GM18519 (cell line): Measurements from ENCODE around the gene FAIM2.

Experiments used
- ATAC-seq: cut with Tn5 transposase; IDR thresholded peaks from one replicate; pipeline ENCODE4 v1.9.1; 2021; ENCODE audit warnings: mild to moderate bottlenecking, moderate library complexity; ENCODE audit not compliant: unreplicated experiment, low FRiP score

Gene FAIM2

GRCh38 chr12:49941556-49942511 lies 38.1 kb upstream of the FAIM2 start:
- ATAC-seq: no peak

- ATAC-seq: no peak
Measured at GRCh38 chr12:49939707-49940106, 36.0 kb upstream of the FAIM2 start.

GRCh38 chr12:49939307-49939706 lies 35.6 kb upstream of the FAIM2 start:
- ATAC-seq: no peak

DNA sequence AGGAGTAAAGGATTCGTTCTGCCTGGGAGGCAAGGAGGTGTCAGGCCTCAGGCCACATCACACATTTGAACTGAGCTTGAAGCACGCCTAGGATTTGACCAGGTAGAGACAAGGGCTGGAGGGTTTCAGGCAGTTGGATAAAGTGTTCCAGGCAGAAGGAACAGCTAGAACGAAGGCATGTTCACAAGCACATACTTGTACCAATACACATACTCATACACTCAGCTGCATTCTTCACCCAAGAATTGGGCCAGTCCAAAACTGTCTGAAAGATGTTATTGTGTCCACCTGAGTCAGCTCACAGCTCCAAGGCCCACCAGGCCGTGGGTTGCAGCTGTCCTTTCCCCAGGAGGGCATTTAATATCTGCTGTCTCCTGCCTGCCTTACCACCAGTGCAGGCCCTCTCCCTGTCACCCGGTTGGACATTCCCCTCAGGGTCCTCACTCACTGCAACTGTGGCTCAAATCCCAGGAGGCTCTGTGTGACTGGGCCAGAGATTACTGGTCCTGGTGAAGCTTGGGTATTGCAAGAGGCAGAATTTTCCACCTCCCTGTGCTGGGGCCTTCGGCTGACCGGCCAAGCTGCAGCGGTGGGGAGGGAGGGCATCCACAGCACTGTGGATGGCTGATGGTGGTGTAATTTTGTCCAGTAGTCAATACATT lies 34.1 kb upstream of the FAIM2 start:
- no peak for ATAC-seq

GRCh38 chr12:49936925-49937324 lies 33.2 kb upstream of the FAIM2 start:
- no peak for ATAC-seq

GRCh38 chr12:49934505-49934904 lies 30.8 kb upstream of the FAIM2 start:
- no peak for ATAC-seq

DNA sequence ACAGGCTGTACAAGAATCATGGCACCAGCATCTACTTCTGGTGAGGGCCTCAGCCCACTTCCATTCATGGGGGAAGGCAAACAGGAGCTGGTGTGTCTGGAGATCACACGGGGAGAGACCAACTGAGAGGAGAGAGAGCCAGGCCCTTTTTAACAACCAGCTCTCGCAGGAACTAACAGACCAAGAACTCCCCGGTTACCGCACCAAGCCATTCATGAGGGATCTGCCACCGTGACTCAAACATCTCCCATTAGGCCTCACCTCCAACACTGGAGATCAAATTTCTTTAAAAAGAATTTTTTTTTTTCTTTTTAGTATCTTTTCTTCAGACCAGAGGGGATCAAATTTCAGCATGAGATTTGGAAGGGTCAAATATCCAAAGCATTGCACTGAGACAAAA lies 30.1 kb upstream of the FAIM2 start:
- ATAC-seq: no peak

GRCh38 chr12:49932533-49933130 lies 28.9 kb upstream of the FAIM2 start:
- no peak for ATAC-seq

- ATAC-seq: no peak
Measured at GRCh38 chr12:49932023-49932422, 28.3 kb upstream of the FAIM2 start.

- no peak for ATAC-seq
Measured at GRCh38 chr12:49930515-49931288, 27.0 kb upstream of the FAIM2 start.

- ATAC-seq: no peak
Measured at GRCh38 chr12:49929581-49929980, 25.9 kb upstream of the FAIM2 start.

DNA sequence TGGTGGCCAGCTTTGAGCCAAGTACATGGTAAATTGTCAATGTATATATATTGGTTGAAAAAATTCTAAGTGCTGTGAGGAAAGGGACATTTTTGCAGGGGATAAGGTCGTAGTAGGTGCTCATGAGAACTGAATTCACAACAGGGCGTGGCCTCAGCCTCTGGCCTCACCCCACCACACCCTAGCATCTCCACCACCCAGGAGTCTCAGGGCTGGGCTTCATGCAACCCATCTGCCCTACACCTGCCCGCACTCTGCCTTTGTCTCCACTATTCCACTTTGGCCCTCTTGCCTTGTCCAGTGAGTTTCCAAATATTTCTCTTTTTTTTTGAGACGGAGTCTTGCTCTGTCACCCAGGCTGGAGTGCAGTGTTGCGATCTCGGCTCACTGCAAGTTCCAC lies 24.8 kb upstream of the FAIM2 start:
- no peak for ATAC-seq

DNA sequence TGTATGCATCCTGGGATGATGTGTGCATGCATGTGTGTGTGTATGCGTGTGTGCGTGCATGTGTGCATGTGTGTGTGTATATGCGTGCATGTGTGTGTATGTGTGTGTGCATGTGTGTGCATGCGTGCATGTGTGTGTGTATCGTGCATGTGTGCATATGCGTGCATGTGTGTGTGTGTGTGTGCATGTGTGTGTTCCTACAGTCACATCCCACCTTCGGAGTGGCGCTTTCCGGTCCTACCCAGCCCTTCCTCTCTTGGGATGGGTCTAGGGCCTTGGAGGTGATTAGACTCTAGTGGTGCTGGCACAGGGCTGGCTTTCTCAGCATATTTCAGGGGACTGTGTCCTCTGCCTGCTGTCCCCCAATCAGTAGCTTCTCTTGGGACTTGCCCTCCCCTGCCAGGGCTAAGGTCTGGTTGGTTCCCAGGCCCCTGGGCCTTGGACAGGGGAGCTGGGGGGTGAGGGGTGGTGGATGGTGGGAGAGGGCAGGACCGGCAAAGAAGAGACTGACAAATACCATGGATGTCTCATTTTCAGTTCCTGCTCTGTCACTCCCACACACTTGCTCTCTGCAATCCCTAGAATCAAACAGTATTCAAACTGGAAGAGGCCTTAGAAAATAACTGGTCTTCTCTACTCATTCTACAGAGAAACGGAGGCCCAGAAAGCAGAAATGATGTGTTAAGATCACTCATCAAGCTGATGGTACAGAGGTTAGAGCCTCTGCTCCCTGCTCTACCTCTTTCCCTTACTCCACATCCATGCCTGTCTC lies 21.9 kb upstream of the FAIM2 start:
- no peak for ATAC-seq

DNA sequence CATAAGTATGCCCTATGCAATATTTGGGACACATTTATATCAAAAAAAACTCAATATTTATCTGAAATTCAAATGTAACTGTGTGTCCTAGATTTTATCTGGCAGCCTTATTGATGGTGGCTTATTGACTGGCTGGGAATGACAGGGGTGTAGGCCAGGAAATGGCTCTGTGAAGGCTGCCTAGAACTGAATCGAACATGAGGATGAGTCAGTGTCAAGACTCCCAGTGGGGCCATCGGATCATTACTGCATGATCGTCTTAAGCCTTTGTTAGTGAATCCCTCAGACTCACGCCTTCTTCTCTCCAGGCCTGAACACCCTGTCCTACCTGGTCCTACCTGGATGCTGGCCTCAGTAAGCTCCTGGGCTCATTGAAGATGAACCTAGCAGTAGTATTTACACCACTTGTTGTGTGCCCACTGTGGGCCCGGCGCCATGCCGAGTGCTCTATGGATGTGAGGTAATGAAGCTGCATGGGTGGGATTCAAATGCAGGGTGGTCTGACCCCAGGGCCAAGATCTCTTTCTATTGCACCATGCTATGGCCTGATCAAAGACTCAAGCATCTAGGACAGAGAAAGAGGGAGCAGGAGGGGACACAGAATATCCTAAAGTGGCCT lies 21.0 kb upstream of the FAIM2 start:
- no peak for ATAC-seq

DNA sequence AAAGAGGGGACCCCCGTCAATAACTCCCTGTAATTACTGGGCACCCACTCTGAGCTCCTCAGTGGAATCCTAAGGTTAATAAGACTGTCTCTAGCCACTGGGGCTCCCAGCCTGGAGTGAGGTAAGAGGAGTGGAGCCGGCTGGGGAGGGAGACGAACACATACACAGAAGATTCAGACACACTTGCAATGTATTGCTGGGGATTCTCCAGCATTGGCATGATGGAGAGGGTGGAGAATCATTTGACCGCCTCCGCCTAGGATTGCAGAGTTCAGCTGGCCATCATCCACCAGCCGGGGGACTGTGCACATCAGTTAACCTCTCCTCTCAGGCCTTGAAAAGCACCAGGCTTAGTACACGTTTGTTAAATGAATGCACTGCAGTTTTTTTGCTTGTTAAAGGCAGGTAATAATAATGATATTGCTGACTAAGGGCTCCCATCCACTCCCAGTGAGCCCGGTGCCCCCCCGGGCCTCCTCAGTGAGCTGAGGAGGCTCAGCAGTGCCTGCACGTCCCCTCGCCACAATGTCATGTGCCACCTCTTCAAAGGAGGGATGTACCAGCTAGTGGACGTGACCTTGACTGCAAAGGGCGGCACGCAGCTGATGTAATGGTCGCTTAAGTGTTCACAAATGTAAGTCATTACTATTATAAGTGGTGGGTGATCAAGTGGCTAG lies 20.3 kb upstream of the FAIM2 start:
- ATAC-seq: no peak

DNA sequence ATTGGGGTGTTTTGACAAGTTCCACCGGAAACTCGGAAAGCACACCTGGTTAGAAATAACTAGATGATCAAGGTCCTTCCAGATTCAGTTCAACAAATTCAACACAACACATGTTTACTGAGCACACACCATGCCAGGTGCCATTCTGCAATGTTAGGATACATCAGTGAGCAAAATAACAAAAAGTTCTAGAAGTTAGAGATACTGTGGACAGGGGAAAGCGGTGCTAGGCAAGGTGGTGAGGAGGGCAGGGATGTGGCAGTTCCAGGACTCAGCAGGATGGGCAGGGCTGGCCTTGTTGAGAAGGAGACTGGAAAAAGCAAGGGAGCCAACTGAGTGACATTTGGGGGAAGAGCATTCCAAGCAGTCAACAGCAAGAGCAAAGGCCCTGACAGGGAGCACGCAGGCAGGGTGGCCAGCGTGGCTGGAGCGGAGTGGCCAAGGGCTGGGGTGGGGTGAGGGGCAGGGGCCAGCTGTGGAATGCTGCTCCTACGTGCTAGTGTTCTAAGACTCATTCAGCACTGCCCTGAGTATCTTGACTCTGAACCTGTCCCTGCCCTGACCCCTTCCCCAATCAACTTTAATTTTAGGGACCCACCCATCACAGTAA lies 19.4 kb upstream of the FAIM2 start:
- no peak for ATAC-seq

DNA sequence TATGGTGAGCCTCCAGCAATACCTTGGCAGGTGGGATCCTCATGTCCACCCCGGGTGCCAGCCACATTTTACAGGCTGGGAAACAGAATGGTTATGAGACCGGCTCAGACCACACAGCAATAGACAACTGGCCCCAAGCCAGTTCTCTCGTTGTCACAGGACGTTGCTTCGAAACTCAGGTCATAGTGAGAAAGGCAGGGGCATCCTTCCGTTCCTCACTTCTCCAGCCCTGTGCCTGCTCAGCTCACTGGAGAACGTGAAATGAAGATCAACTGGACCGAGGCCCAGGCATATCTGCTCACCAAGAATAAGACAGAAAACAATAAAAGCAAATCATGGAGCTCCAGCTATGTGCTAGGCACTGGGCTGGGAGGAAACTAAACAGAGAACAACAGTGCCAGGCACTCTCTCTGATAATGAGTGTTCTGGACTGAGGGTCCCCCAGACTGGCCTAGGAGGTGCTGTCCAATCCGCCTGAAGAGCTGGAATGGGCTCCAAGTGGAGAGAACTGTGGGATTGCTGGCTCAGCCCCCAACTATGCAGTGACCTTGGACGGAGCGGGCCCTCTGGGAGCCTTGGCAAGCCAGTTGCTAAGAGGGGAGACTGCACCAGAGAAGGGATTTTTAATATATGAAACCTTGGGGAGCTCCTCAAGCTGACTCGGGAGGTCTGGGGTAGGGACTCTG lies 18.8 kb upstream of the FAIM2 start:
- no peak for ATAC-seq

GRCh38 chr12:49921936-49922335 lies 18.2 kb upstream of the FAIM2 start:
- ATAC-seq: no peak
